GM11168 (cell line): ENCODE measurements around the gene BTBD2.

Source experiments
- in situ Hi-C: fragments of 300-500 bp; cut with MboI; formaldehyde crosslinking; loops from one replicate; pipeline ENCODE4 v1.12.0; 2022; ENCODE audit warnings: low sequenced_read_pairs; ENCODE audit not compliant: unreplicated experiment

Gene BTBD2

GRCh38 chr19:2016041-2016807 is 710 bp upstream of the BTBD2 start:
- in situ Hi-C loops = no loop called here

GRCh38 chr19:2014731-2015607 is 545 bp downstream of the BTBD2 start:
- in situ Hi-C loops = no loop called here

GRCh38 chr19:2014131-2014571 is 1.4 kb downstream of the BTBD2 start:
- in situ Hi-C loops = no loop called here

- in situ Hi-C loops = no loop called here
These were observed 1.9 kb downstream of the BTBD2 start for GRCh38 chr19:2013683-2013961.

GRCh38 chr19:2012941-2013682 is 2.4 kb downstream of the BTBD2 start:
- in situ Hi-C loops = no loop called here

GRCh38 chr19:2011169-2011568 is 4.3 kb downstream of the BTBD2 start:
- in situ Hi-C loops = no loop called here

- in situ Hi-C loops = no loop called here
These were observed 5.3 kb downstream of the BTBD2 start for GRCh38 chr19:2010135-2010668.

GRCh38 chr19:2003874-2004273 is 11.6 kb downstream of the BTBD2 start:
- in situ Hi-C loops = no loop called here

GRCh38 chr19:1999856-2000515 is 15.5 kb downstream of the BTBD2 start:
- in situ Hi-C loops = no loop called here

- in situ Hi-C loops = no loop called here
These were observed 16.5 kb downstream of the BTBD2 start for GRCh38 chr19:1998712-1999708.

- in situ Hi-C loops = no loop called here
These were observed 17.9 kb downstream of the BTBD2 start for GRCh38 chr19:1997353-1998233.

GRCh38 chr19:1992759-1993260 is 22.7 kb downstream of the BTBD2 start:
- in situ Hi-C loops = no loop called here

GRCh38 chr19:1991018-1991913 is 24.2 kb downstream of the BTBD2 start:
- in situ Hi-C loops = no loop called here

GRCh38 chr19:1990230-1991017 is 25.1 kb downstream of the BTBD2 start:
- in situ Hi-C loops = no loop called here

- in situ Hi-C loops = no loop called here
These were observed 25.8 kb downstream of the BTBD2 start for GRCh38 chr19:1989513-1990229.
